Lung (tissue), 12 donors: Measurements from ENCODE around the gene KRT6A. TPM values are rescaled to one million over a fixed set of nuclear protein-coding genes. Genes with fewer than 3 reads are reported as not detected.

Source experiments
- ATAC-seq: fragments of 200-7000 bp; cut with Tn5 transposase; one replicate; pipeline ENCODE4 v1.9.1; 2020; ENCODE audit warnings: moderate number of reproducible peaks; ENCODE audit not compliant: insufficient read depth, low FRiP score
- DNase-seq, 3 donors: peaks; one replicate each; pipeline ENCODE4 v3.0.0-alpha.2; 2013 to 2017
- H3K27ac ChIP-seq, 2 donors: one replicate each; pipeline ENCODE4 v1.5.1; 2013; ENCODE audit warnings: mild to moderate bottlenecking in 2 of 2, moderate library complexity in 2 of 2, control low read depth in 1 of 2, inconsistent platforms in 1 of 2, low read depth in 1 of 2, low read length in 1 of 2
- H3K27me3 ChIP-seq, 3 donors: one replicate each; pipeline ENCODE4 v1.5.1; 2013; ENCODE audit warnings: low read length in 2 of 3; ENCODE audit not compliant: control insufficient read depth in 3 of 3, insufficient read depth in 3 of 3
- H3K36me3 ChIP-seq, 4 donors: one replicate each; pipeline ENCODE4 v1.5.1; 2013; ENCODE audit warnings: low read length in 4 of 4, mild to moderate bottlenecking in 1 of 4, moderate library complexity in 1 of 4; ENCODE audit not compliant: control insufficient read depth in 4 of 4, insufficient read depth in 4 of 4
- H3K4me1 ChIP-seq, 5 donors: one replicate each; pipeline ENCODE4 v1.5.1; 2013; ENCODE audit warnings: low read length in 5 of 5, mild to moderate bottlenecking in 2 of 5, moderate library complexity in 1 of 5; ENCODE audit not compliant: control insufficient read depth in 5 of 5, insufficient read depth in 5 of 5
- H3K4me3 ChIP-seq: one replicate; pipeline ENCODE4 v1.5.1; 2013; ENCODE audit warnings: mild to moderate bottlenecking, control low read depth, moderate library complexity
- H3K9ac ChIP-seq, 2 donors: one replicate each; pipeline ENCODE4 v1.5.1; 2013; ENCODE audit warnings: low read length in 2 of 2, control low read depth in 1 of 2; ENCODE audit not compliant: insufficient read depth in 1 of 2
- H3K9me3 ChIP-seq, 4 donors: one replicate each; pipeline ENCODE4 v1.5.1; 2013; ENCODE audit warnings: low read length in 3 of 4, mild to moderate bottlenecking in 1 of 4, moderate library complexity in 1 of 4; ENCODE audit not compliant: control insufficient read depth in 4 of 4, insufficient read depth in 3 of 4
- CTCF ChIP-seq: IDR thresholded peaks from 2 replicates; pipeline ENCODE4 v1.5.1; 2012; ENCODE audit warnings: mild to moderate bottlenecking; ENCODE audit errors: control extremely low read depth, extremely low read depth
- WGBS, 2 donors: extraction: QIAGEN DNeasy Blood & Tissue Kit; methylation state at CpG; one replicate each; pipeline ENCODE4 v1.1.7; 2013; 5-methylcytosine and 5-hydroxymethylcytosine counted together
- polyA plus RNA-seq, 2 donors: library from polyadenylated mRNA; stranded (reverse); fragments of 200-250 nt; gene quantifications; one replicate each; pipeline ENCODE4 v1.2.1, GENCODE V29; 2013
- total RNA-seq, 2 donors: library from RNA; depleted of rRNA in 1 of 2; stranded (reverse); fragments of >200 nt in 1 of 2; gene quantifications; one replicate each; pipeline ENCODE4 v1.2.1, GENCODE V29; 2014 to 2021
- donor health status: control.
- donor health status: control.
- donor health status: Bipolar disorder and iron deficiency.
- donor health status: healthy.
- donor health status: DM: yes; HTN: yes; CAD: no.

KRT6A gene
- total and polyA plus RNA-seq, 4 donors = 0.65 to 46.8 (median 7.3) TPM

- ATAC-seq (no peak), DNase-seq (no peak)
- Histone ChIP-seq H3K4me3 (no peak overlapping the region), H3K4me1 (no peaks in the 10 kb centered on the region), H3K27me3 (peaks cover 0 to 14% (median 0%) of the 10 kb centered on the region in 3 donors), H3K9ac (no peak overlapping the region), H3K9me3 (no peaks in the 10 kb centered on the region), H3K27ac (no peak overlapping the region), H3K36me3 (no peaks in the 10 kb centered on the region)
- no peak for TF ChIP-seq CTCF
- WGBS, 2 donors = 51 to 53% methylated on average over 2 of the region's 2 CpGs
Measured at GRCh38 chr12:52464897-52465296, 28.2 kb downstream of the KRT6A start.

GRCh38 chr12:52461693-52462092, 31.4 kb downstream of the KRT6A start:
- H3K4me3 ChIP-seq = no peak overlapping the region
- H3K27me3 ChIP-seq = peaks cover 0 to 8% (median 0%) of the 10 kb centered on the region in 3 donors
- no peaks in the 10 kb centered on the region for H3K36me3 ChIP-seq
- WGBS, 2 donors = 55 to 69% methylated on average over 5 of the region's 5 CpGs
- ATAC-seq (no peak), DNase-seq (peak in 1 of 3 donors; percentile 4)
- no peak overlapping the region for H3K9ac ChIP-seq
- no peaks in the 10 kb centered on the region for H3K9me3 ChIP-seq
- TF ChIP-seq CTCF = no peak
- no peaks in the 10 kb centered on the region for H3K4me1 ChIP-seq
- H3K27ac ChIP-seq = no peak overlapping the region

GRCh38 chr12:52458861-52459260, 34.2 kb downstream of the KRT6A start:
- Histone ChIP-seq H3K4me3 (no peak overlapping the region), H3K27me3 (peaks cover 0 to 5% (median 0%) of the 10 kb centered on the region in 3 donors), H3K9me3 (no peaks in the 10 kb centered on the region), H3K9ac (no peak overlapping the region), H3K27ac (no peak overlapping the region), H3K36me3 (no peaks in the 10 kb centered on the region), H3K4me1 (no peaks in the 10 kb centered on the region)
- 91 to 95% methylated on average over 5 of the region's 5 CpGs for WGBS, 2 donors
- no peak for TF ChIP-seq CTCF
- DNase-seq (no peak), ATAC-seq (no peak)

DNA sequence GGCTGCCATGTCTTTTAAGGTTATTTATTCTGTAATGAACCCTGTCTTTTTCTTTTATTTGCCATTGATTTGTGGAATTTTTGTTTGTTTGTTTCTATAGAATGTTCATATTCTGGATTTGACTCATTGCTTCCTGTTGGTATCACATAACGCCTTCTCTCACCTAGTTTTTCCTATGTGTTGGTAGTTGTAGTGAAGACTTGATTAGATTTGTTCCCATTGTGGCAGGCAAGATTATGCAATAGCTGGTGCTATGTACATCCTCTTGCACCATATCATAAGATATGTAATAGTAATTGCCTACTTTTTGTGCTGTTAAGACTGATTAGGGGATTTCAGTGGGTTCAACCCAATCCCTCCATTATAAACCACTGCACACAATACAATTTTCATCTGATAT, 37.2 kb downstream of the KRT6A start:
- no peak overlapping the region for H3K27ac ChIP-seq
- no peak for DNase-seq
- no peaks in the 10 kb centered on the region for H3K4me1 ChIP-seq
- WGBS, 2 donors = 41 to 53% methylated on average over 1 of the region's 1 CpG
- H3K9me3 ChIP-seq = no peaks in the 10 kb centered on the region
- H3K4me3 ChIP-seq = no peak overlapping the region
- no peak overlapping the region for H3K9ac ChIP-seq
- no peak for TF ChIP-seq CTCF
- no peaks in the 10 kb centered on the region for H3K27me3 ChIP-seq
- ATAC-seq = no peak
- H3K36me3 ChIP-seq = no peaks in the 10 kb centered on the region
